GM12891 (cell line): ENCODE measurements around the gene ING3.

ENCODE experiments used
- POLR2A ChIP-seq: IDR thresholded peaks from 2 replicates; pipeline ENCODE4 v1.6.1; 2011; ENCODE audit warnings: low read depth, low read length, control low read depth
- POLR2AphosphoS5 ChIP-seq: IDR thresholded peaks from 2 replicates; pipeline ENCODE4 v1.6.1; 2011; ENCODE audit warnings: low read depth, low read length, control low read depth
- SPI1 ChIP-seq: IDR thresholded peaks from 2 replicates; pipeline ENCODE4 v1.6.1; 2011; ENCODE audit warnings: low read depth, low read length, control low read depth
- TAF1 ChIP-seq: IDR thresholded peaks from 2 replicates; pipeline ENCODE4 v1.6.1; 2011; ENCODE audit warnings: low read depth, low read length, control low read depth

DNA sequence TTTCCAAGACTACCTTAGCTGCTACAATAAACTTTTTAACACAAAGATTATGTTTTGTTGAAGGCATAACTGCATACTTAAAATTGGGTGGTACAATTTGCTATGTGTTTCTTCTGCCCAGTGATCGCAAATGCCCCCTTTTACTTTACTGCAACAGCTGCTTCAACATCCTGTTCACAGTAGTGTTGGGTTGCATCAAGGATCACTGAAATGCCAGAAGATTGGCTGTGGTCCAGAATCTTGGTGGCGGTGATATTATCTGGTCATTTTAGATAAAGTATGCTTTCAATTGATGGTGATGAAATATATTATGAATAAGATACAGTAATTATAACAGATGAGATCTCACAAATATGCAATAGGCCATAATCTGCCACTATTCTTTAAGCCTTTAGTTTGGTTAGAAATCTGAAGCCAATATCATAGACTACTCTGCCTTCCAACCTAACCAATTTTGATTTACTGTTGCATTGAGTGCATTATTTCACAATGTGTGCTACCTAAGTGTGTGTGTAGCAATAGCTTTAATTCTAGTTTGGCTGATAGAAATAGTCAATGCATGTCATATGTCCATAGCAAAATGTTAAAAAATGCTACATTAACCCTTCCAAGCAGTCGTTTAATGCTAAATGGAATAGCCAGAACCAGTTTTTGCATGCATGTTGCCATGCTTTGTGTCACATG lies 29.8 kb upstream of the ING3 start:
- TF ChIP-seq POLR2A (no peak), POLR2AphosphoS5 (no peak), TAF1 (no peak), SPI1 (no peak)
